ENCODE measurements around the gene PCK1.

The PCK1 gene

DNA sequence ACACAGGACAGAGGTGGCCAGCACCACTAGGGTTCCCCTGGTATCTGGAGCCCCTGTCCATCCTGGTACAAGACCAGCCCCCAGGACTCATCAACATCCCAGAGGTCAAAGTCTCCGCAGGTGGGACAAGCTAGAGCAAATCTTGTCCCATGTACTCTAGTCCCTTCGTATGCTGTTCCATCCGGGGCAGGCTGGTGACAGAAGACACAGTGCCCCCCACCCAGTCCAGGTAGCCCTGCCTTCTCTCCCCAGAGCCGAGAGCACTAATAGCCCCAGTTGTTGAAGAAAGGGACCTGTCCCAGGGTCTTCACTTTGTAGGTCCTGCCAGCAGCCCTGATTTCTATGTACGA, 21.1 kb downstream of the PCK1 start:
- Mint-ChIP-seq H3K4me1 (no peaks in the 10 kb centered on the region), H3K36me3 (no peaks in the 10 kb centered on the region), H3K27me3 (peaks cover 53 to 63% of the 10 kb centered on the region in 2 donors), H3K9me3 (peaks cover 2% of the 10 kb centered on the region in 2 donors), H3K27ac (no peak overlapping the region), H3K4me3 (no peak overlapping the region)
- DNase-seq (no peak), ATAC-seq (replicated peaks) (no peak)

DNA sequence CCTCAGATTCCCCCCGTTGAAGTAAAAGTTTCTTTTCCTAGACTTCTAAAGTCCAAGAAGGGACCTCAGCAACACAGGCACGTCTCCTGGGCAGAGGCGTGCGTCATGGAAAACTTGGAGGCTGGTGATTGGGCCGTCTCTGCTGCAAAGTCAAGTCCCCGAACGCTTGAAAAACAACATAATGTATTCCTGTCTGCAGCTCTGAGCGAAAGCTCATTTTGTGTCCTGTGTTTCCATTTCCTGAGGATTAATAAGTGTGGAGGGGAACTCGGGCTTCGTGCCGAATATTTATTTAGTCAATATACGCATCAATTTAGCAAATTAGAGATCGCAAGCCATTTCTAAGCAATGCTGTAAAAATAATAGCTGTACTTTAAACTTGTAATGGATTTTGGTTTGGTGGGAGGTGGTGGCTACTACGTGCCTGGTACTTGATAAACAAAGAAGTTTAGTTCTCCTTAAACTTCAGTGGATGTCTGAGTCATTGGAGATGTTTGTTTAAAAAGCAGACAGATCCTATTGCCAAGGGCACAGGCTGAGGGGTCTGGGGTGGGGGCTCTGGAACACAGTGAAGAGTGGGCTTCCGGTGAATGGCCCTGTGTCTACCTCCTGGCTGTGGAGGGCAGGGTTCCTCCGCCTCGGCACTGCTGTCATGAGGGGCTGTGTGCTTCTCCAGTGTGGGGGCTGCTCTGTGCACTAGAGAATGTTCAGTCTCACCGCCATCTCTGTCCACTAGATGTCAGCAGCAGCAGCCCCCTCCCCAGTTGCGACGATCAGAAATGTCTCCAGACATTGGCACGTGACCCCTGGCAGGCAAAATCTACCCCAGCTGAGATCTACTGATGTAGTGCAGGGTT, 21.8 kb downstream of the PCK1 start:
- ATAC-seq (replicated peaks) (no peak), DNase-seq (no peak)
- Mint-ChIP-seq H3K9me3 (peaks cover 3 to 8% of the 10 kb centered on the region in 2 donors), H3K4me1 (no peaks in the 10 kb centered on the region), H3K4me3 (no peak overlapping the region), H3K27ac (no peak overlapping the region), H3K36me3 (no peaks in the 10 kb centered on the region), H3K27me3 (peaks cover 53 to 63% of the 10 kb centered on the region in 2 donors)

DNA sequence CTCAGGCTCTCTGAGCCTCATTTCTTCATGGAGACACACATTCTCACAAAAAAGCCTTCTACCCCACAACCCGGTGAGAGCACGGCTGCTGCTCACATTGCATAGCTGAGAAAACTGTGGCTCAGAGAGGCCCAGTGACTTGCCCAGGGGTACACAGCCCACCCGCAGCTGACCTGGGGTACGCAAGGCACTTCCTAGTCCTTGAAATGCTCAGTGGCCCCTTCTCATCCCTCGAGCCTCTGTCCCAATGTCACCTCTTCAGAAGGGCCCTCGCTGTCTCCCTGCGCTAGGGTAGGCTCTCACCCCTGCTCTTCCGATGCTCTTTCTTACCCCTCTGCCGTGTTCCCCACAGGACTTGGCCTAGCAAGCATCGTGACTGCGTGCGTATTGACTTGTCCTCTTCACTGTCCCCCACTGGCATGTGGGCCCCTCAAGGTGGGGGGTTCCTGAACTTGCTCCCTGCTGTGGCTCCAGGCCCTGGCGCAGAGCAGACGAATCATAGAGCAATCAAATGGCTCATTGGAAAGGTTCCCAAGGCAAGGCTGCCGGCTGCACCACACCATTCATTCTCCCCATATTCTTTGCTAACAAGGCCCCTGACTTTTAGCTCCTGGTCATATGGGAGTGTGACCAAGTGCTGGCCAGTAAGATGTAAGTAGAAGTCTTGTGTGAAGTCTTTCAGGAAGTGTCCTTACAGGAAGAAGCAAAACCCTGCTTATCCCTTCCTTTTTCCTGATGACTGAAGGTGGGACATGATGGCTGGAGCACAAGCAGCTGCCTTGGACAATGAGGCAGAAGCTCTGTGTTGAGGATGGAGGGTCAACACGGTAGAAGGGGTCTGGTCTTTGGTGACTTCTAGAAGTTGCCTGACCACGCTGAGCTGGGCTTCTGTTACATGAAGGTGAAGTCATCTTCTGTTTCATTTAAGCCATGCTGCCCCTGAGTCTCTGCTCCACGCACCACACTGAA, 22.7 kb downstream of the PCK1 start:
- Mint-ChIP-seq H3K27ac (no peak overlapping the region), H3K27me3 (peaks cover 55 to 63% of the 10 kb centered on the region in 2 donors), H3K36me3 (no peaks in the 10 kb centered on the region), H3K4me3 (no peak overlapping the region), H3K9me3 (peaks cover 5 to 12% of the 10 kb centered on the region in 2 donors), H3K4me1 (no peaks in the 10 kb centered on the region)
- DNase-seq (no peak), ATAC-seq (replicated peaks) (no peak)

DNA sequence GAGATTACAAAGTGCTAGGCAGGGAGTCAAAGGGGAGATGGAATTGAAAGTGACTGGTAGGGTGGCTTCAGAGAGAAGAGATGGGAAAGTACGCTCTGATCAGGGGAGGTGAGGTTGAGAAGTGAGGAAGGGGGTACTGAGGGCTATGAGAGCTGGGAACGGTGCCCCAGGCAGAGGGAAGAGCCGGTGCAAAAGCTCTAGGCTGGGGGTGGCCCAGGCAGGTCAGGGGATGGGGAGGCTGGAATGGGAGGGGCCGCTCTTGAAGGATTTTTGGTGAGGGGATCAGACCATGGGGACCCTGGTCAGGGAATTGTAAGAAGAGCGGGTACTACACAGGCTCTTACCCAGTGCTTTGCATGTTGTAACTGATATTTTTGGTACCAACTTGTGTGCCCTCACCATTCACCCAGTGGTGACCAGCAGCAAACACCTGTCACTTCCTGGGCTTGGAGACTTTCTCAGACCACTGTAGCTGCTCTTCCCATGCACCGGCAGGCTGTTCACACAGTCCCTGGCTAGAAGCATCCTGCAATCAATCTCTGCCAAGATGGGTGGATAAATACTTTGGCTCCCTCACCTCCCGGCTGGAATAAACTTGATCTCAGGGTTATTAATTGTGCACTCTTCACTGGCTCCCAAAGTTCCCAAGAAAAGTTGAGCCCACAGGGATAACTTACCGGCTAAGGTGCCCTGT, 24.0 kb downstream of the PCK1 start:
- ATAC-seq (replicated peaks), result no peak
- no peak for DNase-seq
- Mint-ChIP-seq H3K4me1 (no peaks in the 10 kb centered on the region), H3K9me3 (peaks cover 5 to 12% of the 10 kb centered on the region in 2 donors), H3K4me3 (no peak overlapping the region), H3K36me3 (no peaks in the 10 kb centered on the region), H3K27ac (no peak overlapping the region), H3K27me3 (peaks cover 52 to 62% of the 10 kb centered on the region in 2 donors)

DNA sequence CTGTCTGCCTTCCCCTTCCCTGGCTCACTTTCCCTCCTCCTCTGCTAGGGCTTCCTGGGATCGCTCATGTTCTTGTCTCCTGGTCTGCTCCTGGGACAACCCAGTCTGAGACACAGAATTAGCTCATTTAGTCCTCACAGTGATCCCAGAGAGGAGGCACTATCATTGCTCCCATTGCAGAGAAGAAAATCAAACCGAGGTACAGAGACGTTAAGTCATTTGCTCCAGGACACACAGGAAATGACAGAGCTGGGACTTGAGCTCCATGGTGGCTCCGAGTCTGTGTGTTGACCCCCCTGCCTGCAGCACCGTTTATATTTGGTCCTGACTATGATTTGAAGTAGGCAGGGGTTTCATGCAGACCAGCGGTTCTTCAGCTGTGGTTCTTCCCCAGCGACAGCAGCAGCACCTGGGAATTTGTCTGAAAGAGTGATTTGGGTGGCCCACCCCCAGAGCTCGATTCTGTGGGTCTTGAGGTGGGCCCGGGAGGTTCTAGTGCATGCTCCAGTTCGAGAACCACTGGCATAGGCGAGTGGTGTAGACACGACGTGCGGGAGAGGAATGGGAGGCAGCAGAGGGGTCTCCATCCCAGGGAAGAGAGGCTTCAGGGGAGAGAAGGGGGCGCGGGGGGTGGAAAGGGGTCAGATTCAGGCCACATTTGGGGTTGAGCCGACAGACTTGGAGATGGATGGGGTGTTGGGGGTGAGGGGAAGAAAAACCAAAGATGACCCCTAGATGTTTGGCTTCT, 24.7 kb downstream of the PCK1 start:
- Mint-ChIP-seq H3K36me3 (no peaks in the 10 kb centered on the region), H3K27ac (no peak overlapping the region), H3K27me3 (peaks cover 45 to 62% of the 10 kb centered on the region in 2 donors), H3K4me3 (no peak overlapping the region), H3K9me3 (peaks cover 5 to 12% of the 10 kb centered on the region in 2 donors), H3K4me1 (no peaks in the 10 kb centered on the region)
- DNase-seq (no peak), ATAC-seq (replicated peaks) (no peak)

DNA sequence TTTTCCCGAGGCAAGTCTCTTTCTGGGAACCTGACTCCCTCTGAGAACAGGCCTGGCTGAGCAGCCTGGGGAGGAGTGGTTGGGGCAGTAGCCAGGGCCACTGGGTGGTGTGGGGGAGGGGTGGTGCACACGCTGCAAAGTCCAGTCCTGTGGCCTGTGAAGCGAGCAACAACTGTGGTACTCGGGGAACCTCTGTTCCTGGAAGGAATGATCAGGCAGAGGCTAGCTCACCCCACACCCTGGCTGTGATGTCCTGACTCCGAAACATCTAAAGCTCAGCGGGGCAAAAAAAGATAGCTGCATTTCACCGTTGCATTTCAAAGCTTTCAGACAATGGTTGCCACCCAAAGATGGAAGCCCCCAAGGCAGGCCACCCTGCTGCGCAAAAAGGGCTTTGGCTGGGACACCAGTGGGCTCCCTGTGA, 25.5 kb downstream of the PCK1 start:
- DNase-seq, result no peak
- ATAC-seq (replicated peaks), result no peak
- Mint-ChIP-seq H3K4me1 (no peaks in the 10 kb centered on the region), H3K9me3 (peaks cover 5 to 12% of the 10 kb centered on the region in 2 donors), H3K27me3 (peaks cover 48 to 59% of the 10 kb centered on the region in 2 donors), H3K4me3 (no peak overlapping the region), H3K27ac (no peak overlapping the region), H3K36me3 (no peaks in the 10 kb centered on the region)

DNA sequence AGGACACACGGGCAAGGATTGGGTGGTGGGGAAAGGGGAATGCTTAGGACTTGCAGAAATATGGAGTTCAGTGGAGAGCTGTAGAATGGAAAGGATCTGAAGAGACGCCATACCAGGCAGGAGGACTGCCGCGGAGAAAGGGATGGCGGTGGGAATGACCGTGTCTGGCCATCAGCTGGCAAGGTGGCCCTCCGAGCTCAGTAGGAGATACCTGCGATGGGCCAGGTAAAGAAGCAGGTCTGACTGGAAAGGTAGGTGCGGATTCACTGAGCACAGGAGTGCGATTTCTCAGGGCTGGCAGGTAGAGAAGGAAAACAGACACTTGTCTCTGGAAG, 26.0 kb downstream of the PCK1 start:
- Mint-ChIP-seq H3K27ac (no peak overlapping the region), H3K36me3 (no peaks in the 10 kb centered on the region), H3K9me3 (peaks cover 5 to 12% of the 10 kb centered on the region in 2 donors), H3K4me3 (no peak overlapping the region), H3K27me3 (peaks cover 52 to 59% of the 10 kb centered on the region in 2 donors), H3K4me1 (peaks cover 0 to 2% of the 10 kb centered on the region in 2 donors)
- ATAC-seq (replicated peaks) (no peak), DNase-seq (no peak)

DNA sequence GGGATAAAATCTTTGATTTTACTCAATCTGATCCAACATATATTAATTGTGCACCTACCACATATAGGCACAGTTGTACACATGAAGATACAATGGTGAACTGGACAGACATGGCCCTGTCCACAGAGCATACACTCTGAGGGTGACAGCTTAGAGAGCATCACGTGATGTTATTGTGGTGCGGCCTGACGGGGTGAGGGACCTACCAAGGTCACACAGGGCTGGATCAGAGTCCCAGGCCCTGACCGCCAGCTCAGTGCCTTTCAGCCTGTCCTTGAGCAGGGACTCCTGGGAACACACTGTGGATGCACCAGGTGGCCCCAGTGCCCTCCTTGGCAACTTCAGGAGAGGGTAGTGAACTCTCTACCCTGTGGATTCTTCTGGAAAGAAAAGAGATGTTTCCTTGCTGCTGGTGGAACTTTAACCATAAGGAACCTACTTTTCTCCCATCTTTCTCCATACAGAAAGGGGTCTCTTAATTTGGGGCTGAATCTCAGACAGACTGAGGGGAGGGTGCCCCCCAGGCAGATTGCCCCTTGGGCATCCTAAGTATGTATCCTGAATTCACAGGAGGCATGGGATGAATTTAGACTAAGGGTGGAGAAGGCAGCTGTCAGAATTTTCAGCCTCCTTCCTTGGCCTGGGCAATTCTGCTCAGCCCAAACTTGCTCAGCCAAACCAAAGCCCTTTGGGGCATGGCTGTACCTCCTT, 26.5 kb downstream of the PCK1 start:
- Mint-ChIP-seq H3K27ac (no peak overlapping the region), H3K27me3 (peaks cover 48 to 53% of the 10 kb centered on the region in 2 donors), H3K4me1 (peaks cover 0 to 2% of the 10 kb centered on the region in 2 donors), H3K36me3 (no peaks in the 10 kb centered on the region), H3K4me3 (no peak overlapping the region), H3K9me3 (peaks cover 5 to 12% of the 10 kb centered on the region in 2 donors)
- no peak for ATAC-seq (replicated peaks)
- DNase-seq, result no peak

DNA sequence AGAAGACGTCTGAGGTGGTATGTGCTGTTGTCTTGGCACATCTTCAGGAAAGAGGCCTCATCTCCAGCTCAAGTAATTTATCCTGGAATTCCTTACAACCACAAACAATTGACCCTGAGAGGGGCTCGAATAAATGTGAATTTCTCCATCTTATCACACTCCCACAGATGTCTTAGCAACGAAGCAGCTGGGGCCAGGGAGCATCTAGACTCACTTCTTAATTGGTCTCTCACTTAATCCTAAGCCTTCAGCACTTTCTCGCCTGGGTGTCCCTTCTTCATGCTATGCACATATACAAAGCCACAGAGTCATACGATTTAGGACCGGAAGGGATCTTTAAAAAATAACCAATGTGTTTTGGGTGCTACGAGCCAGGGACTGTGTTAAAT, 27.1 kb downstream of the PCK1 start:
- Mint-ChIP-seq H3K27ac (no peak overlapping the region), H3K36me3 (no peaks in the 10 kb centered on the region), H3K4me1 (peaks cover 0 to 2% of the 10 kb centered on the region in 2 donors), H3K9me3 (peaks cover 5 to 12% of the 10 kb centered on the region in 2 donors), H3K27me3 (peaks cover 42 to 50% of the 10 kb centered on the region in 2 donors), H3K4me3 (no peak overlapping the region)
- DNase-seq, result no peak
- no peak for ATAC-seq (replicated peaks)

DNA sequence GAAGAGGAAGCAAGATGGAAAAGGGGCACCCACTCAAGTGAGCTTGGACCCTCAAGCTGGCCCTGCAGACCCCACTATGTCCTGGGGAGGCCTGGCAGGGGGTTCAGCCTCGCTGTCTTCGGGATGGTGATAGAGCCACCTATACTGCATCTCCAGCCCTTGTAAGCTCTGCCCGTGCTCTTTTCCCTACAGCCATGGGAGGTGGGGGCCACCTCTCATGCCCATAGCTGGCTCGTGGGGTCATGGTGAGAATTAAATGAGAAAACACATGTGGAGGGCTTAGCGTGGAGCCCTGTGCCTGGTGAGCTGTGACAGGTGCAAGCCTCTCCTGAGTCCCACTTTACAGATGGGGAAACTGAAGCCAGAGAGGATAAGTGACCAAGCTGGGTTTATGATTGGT, 27.7 kb downstream of the PCK1 start:
- Mint-ChIP-seq H3K4me1 (peaks cover 6% of the 10 kb centered on the region in 2 donors), H3K36me3 (no peaks in the 10 kb centered on the region), H3K27me3 (peaks cover 36 to 44% of the 10 kb centered on the region in 2 donors), H3K9me3 (peaks cover 5 to 12% of the 10 kb centered on the region in 2 donors), H3K27ac (no peak overlapping the region), H3K4me3 (no peak overlapping the region)
- DNase-seq, result no peak
- no peak for ATAC-seq (replicated peaks)

DNA sequence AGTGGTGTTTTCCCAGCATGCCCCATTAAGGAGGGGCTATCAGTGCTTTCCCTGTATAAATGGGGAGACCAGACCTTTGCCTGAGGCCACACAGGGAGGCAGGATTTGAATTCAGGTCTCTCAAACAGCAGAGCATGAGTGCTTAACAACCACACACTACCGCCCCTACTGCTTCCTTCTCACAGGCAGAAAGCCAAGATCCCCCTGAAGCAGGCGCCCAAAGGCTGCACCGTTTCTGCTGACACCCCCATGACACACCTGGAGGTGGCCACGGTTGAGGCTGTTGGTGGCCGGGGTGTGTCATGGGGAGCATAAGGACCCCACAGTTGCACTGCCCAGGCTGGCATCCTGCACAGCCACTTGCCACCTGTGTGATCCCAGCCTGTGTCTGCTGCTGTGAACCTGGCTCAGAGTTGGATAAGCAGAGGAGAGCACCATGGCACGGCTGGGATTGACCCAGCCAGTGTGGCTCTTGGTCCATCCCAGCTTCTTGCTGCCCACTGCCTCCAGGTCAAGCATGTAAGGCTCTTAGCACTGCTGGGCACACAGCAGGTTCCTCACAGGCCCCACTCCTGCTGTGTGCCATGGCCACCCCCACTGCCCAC, 28.3 kb downstream of the PCK1 start:
- Mint-ChIP-seq H3K4me3 (no peak overlapping the region), H3K27me3 (peaks cover 31 to 39% of the 10 kb centered on the region in 2 donors), H3K9me3 (peaks cover 5 to 12% of the 10 kb centered on the region in 2 donors), H3K27ac (no peak overlapping the region), H3K4me1 (peaks cover 9 to 11% of the 10 kb centered on the region in 2 donors), H3K36me3 (no peaks in the 10 kb centered on the region)
- ATAC-seq (replicated peaks), result no peak
- DNase-seq, result no peak

DNA sequence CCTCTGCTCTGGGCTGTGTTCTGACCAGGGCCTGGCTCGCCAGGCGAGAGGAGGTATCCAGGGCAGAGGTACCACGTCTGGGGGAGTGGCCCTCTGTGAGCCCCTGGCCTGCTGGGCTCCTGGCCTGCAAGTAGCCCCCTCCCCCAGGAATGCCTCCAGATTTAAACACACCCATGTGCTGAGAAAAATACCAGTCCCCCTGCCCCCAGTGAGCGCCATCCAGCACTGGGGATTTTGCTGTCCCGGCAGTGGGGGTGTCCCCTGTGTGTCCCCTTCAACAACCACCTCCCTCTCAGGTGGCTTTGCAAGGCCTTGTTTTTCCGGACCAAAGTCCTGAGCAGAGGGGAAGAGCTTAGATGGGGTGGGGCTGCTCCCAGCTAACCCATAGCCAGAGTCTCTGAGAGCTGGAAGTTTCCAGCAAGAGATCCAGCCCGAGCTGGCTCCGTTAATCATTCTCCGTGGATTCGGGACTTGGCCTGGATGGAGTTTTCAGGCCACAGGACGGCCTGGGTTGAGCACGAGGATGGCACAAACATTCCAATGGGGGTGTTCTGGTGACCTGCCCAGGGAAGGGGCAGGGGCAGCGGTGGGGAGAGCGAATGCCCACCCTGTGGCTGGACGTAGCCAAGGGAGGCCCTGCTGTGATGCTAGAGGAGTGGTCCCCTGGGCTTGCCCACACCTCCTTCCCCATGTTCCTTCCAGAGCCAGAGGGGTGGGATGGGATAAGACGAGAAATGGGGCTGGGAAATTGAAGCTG, 29.0 kb downstream of the PCK1 start:
- Mint-ChIP-seq H3K9me3 (peaks cover 5 to 12% of the 10 kb centered on the region in 2 donors), H3K4me1 (peaks cover 11 to 15% of the 10 kb centered on the region in 2 donors), H3K36me3 (no peaks in the 10 kb centered on the region), H3K4me3 (no peak overlapping the region), H3K27ac (no peak overlapping the region), H3K27me3 (peaks cover 25 to 32% of the 10 kb centered on the region in 2 donors)
- no peak for ATAC-seq (replicated peaks)
- DNase-seq, result no peak

All from stimulated activated naive B cell treated with anti-CD40 and anti-IgM and Interleukin-4, amounts not matched to agents 10 μg/mL and 1 μg/mL and 100 μg/mL, for 72 hours (primary cell).